GM12878 (cell line): Measurements from ENCODE around the gene COL5A1. TPM values are rescaled to one million over a fixed set of nuclear protein-coding genes. Genes with fewer than 3 reads are reported as not detected.

Experiments used
- ATAC-seq: fragments of 200-7000 bp; cut with Tn5 transposase; 3 replicates; pipeline ENCODE4 v1.9.1; 2020; ENCODE audit warnings: mild to moderate bottlenecking, moderate library complexity
- BruUV-seq: library from RNA; stranded (reverse); fragments of 400-500 nt; replicated peaks from 2 replicates; lab custom pipeline; 2021; lab: Mats Ljungman, UMichigan
- CTCF ChIA-PET: fragments of 300-600 bp; sonication (Branson Sonifier 250); formaldehyde crosslinking; extraction: SDS; loops from one replicate; lab custom pipeline; 2021; ENCODE audit warnings: inconsistent platforms; lab: Yijun Ruan, JAX
- POLR2A ChIA-PET: fragments of 350-600 bp; formaldehyde crosslinking; extraction: SDS; loops from one replicate; lab custom pipeline; 2021; ENCODE audit warnings: inconsistent platforms; lab: Charles Lee
- RAD21 ChIA-PET: fragments of 300-600 bp; sonication (Branson Sonifier 250); formaldehyde crosslinking; loops from one replicate; lab custom pipeline; 2023; ENCODE audit warnings: antibody characterized with exemption; ENCODE audit not compliant: unreplicated experiment; lab: Charles Lee
- SMC1A ChIA-PET: fragments of 300-600 bp; sonication (Branson Sonifier 250); formaldehyde crosslinking; loops from one replicate; lab custom pipeline; 2023; ENCODE audit not compliant: unreplicated experiment, uncharacterized antibody; lab: Charles Lee
- DNase-seq: peaks from one replicate; pipeline ENCODE4 v3.0.0-alpha.2; 2011; ENCODE audit warnings: low read depth, low spot score
- FAIRE-seq: peaks from 3 replicates; lab custom pipeline; 2011; peaks lifted over from hg19 to GRCh38; lab: Jason Lieb, UNC
- H2AFZ ChIP-seq: 2 replicates; pipeline ENCODE4 v1.6.0; 2011; ENCODE audit warnings: low read depth, low read length, control low read depth; ENCODE audit not compliant: control insufficient read depth
- H3K27ac ChIP-seq: 2 replicates; pipeline ENCODE4 v1.5.1; 2011; ENCODE audit warnings: control low read depth; ENCODE audit not compliant: control insufficient read depth, insufficient read depth
- H3K27me3 ChIP-seq, 2 experiments: replicated peaks in 1 of 2; 2 replicates each; pipeline versions ENCODE4 v1.6.0 to v1.6.1; 2011; ENCODE audit warnings: low read length in 1 of 2; ENCODE audit not compliant: control insufficient read depth in 2 of 2, insufficient read depth in 2 of 2
- H3K36me3 ChIP-seq, 2 experiments: 2 replicates each; pipeline ENCODE4 v1.5.1; 2011; ENCODE audit warnings: low read length in 1 of 2; ENCODE audit not compliant: control insufficient read depth in 2 of 2, insufficient read depth in 2 of 2
- H3K4me1 ChIP-seq: 2 replicates; pipeline ENCODE4 v1.6.1; 2011; ENCODE audit warnings: mild to moderate bottlenecking, low read length, moderate library complexity, mixed read lengths; ENCODE audit not compliant: control insufficient read depth, insufficient read depth
- H3K4me2 ChIP-seq: 2 replicates; pipeline ENCODE4 v1.6.0; 2011; ENCODE audit warnings: control low read depth; ENCODE audit not compliant: control insufficient read depth, insufficient read depth
- H3K4me3 ChIP-seq: fragments of 200-600 bp; sonication (generic); 2 replicates; pipeline ENCODE4 v1.5.1; 2016
- H3K79me2 ChIP-seq: 2 replicates; pipeline ENCODE4 v1.6.0; 2011; ENCODE audit warnings: low read length; ENCODE audit not compliant: control insufficient read depth, insufficient read depth
- H3K9ac ChIP-seq: 2 replicates; pipeline ENCODE4 v1.8.0; 2011; ENCODE audit warnings: low read length, control low read depth, mixed read lengths; ENCODE audit not compliant: control insufficient read depth, insufficient read depth
- H3K9me3 ChIP-seq: replicated peaks from 3 replicates; pipeline ENCODE4 v1.5.1; 2011; ENCODE audit warnings: mild to moderate bottlenecking, low read length; ENCODE audit not compliant: control insufficient read depth, insufficient read depth
- H4K20me1 ChIP-seq: 2 replicates; pipeline ENCODE4 v1.6.0; 2011; ENCODE audit not compliant: control insufficient read depth, insufficient read depth
- MXI1 ChIP-seq: fragments of 150-350 bp; IDR thresholded peaks from 2 replicates; pipeline ENCODE4 v1.6.1; 2011; ENCODE audit warnings: low read depth, mild to moderate bottlenecking, inconsistent platforms, low read length, improper control_type of control experiment
- RB1 ChIP-seq: fragments of 450-650 bp; formaldehyde crosslinking; IDR thresholded peaks from 2 replicates; pipeline ENCODE4 v1.6.1; 2017; ENCODE audit warnings: mild to moderate bottlenecking, borderline replicate concordance
- SP1 ChIP-seq: IDR thresholded peaks from one replicate; pipeline ENCODE4 v1.6.1; 2011; ENCODE audit warnings: low read depth, low read length
- ZNF592 ChIP-seq: fragments of 450-650 bp; IDR thresholded peaks from 2 replicates; pipeline ENCODE4 v1.6.1; 2017; ENCODE audit warnings: mild to moderate bottlenecking, moderate library complexity
- WGBS: methylation state at CpG from one replicate; pipeline ENCODE4 v1.1.6; 2016; ENCODE audit warnings: low lambda C conversion rate; ENCODE audit not compliant: insufficient replicate concordance, insufficient coverage; ENCODE audit errors: missing lambda C conversion rate; 5-methylcytosine and 5-hydroxymethylcytosine counted together
- in situ Hi-C: fragments of 300-500 bp; cut with MboI; formaldehyde crosslinking; loops from 9 replicates; pipeline ENCODE4 v1.14.3; 2018; ENCODE audit warnings: mixed read lengths
- intact Hi-C: fragments of 100-400 bp; cut with micrococcal nuclease; formaldehyde crosslinking; loops from one replicate; pipeline ENCODE4 v1.14.2; 2022; ENCODE audit not compliant: unreplicated experiment
- polyA plus RNA-seq, 11 experiments: library from polyadenylated mRNA; depleted of rRNA in 4 of 11; unstranded in 6 of 11; stranded (reverse) in 5 of 11; fragments of >200 nt; fragmentation: Nextera tagmentation in 4 of 11; fragmentation: Illumina TruSeq in 1 of 11; extraction: Ambion mirVana in 4 of 11; extraction: Trizol in 1 of 11; gene quantifications; 1 replicate in 1 of 11; 2 replicates in 10 of 11; pipeline versions ENCODE4 v1.2.1 to v1.2.3, GENCODE V29; 2011 to 2016; ENCODE audit warnings: inconsistent platforms in 2 of 11, missing spikeins in 2 of 11, low read depth in 1 of 11
- total RNA-seq, 4 experiments: library from RNA; depleted of rRNA in 3 of 4; stranded (reverse); fragments of >200 nt in 3 of 4; fragmentation: Illumina TruSeq in 1 of 4; extraction: Trizol in 1 of 4; gene quantifications; 2 replicates each; pipeline versions ENCODE4 v1.2.1 to v1.2.3, GENCODE V29; 2013 to 2021

Gene COL5A1
- total and polyA plus RNA-seq, 10 of the 15 experiments (the other 5 are each of a cell fraction or from before 2014, with no cell fraction given) = under 0.01 to 0.15 (median 0.13) TPM; not detected in 4

GRCh38 chr9:134624621-134625181, 16.9 kb upstream of the COL5A1 start (continued):
- no peak for TF ChIP-seq ZNF592

- ChIA-PET CTCF (no interaction called here), POLR2A (no interaction called here), RAD21 (no interaction called here), SMC1A (no interaction called here)
- TF ChIP-seq MXI1 (no peak), SP1 (no peak), RB1 (no peak)
- no peak for FAIRE-seq
- Histone ChIP-seq H4K20me1 (no peaks in the 10 kb centered on the region), H3K79me2 (no peaks in the 10 kb centered on the region), H3K27ac (no peak overlapping the region), H3K4me3 (no peak overlapping the region), H3K36me3 (no peaks in the 10 kb centered on the region), H3K4me2 (no peak overlapping the region), H3K9me3 (no peaks in the 10 kb centered on the region), H3K4me1 (no peaks in the 10 kb centered on the region), H3K9ac (no peak overlapping the region), H3K27me3 (peaks cover 0 to 2% of the 10 kb centered on the region in 2 experiments; a peak in 1 of 4 replicates), H2AFZ (no peak overlapping the region)
- intact Hi-C loops (no loop called here), in situ Hi-C loops (no loop called here)
- 28% methylated on average over 22 of the region's 22 CpGs for WGBS
- ATAC-seq = no peak
- DNase-seq = no peak
- BruUV-seq = no TSS peak
Observed at GRCh38 chr9:134625361-134626068, 16.1 kb upstream of the COL5A1 start.
